ENCODE measurements around the gene ERC2.

The ERC2 gene

GRCh38 chr3:55711646-55712045, 756.6 kb downstream of the ERC2 start:
- no peak for DNase-seq (ENCODE audit: low read depth)

DNA sequence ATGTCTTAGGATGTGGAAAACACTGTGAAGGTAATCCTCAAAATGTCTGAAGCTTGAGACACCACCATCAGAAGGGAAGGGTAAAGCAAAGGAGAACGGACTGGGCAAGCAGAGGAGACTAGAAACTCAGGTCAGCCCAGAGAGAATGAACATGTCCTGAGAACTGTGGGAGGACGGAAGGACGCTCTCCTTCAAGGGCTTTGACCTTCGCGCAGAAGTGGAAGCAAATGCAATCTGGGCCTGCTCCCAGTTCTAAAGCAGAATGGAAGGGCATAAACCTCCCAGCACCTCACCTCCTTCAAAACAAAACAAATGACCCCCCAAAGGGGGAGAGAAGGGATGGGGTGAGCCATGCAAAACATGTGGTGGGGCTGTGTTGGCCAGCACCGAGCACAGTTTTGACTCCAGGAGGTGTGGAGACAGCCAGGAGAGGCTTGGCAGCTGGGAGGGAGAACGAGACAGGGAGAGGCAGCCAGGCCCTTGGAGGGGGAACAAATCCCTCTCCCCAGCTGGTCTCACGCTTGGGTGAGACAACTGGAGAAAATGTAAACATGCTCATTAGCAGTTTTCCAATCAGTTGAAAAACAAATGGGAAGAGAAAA, 758.8 kb downstream of the ERC2 start:
- no peak for DNase-seq (ENCODE audit: low read depth)

- DNase-seq (ENCODE audit: low read depth): no peak
Measured at GRCh38 chr3:55708921-55709320, 759.3 kb downstream of the ERC2 start.

- no peak for DNase-seq (ENCODE audit: low read depth)
Measured at GRCh38 chr3:55708242-55708641, 760.0 kb downstream of the ERC2 start.

GRCh38 chr3:55704521-55704920, 763.7 kb downstream of the ERC2 start:
- DNase-seq (ENCODE audit: low read depth): no peak

DNA sequence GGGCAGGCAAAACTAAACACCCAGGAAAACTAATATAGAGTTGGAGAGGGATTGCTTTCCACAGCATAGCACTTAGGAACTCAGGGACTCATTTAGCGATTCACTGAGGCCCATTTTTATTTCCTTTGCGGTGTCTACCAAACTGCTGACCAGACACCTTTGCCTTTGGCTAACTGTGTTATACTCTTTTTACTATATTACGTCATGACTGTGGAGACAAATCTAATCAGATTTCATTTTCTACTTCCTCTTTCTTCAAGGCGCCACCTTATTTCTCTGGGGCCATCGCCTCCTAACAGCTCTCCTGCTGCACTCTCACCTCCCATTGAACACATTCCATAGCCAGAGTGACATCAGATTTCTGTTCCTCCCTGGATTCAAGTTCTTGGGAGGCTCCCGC, 765.4 kb downstream of the ERC2 start:
- DNase-seq (ENCODE audit: low read depth): no peak

DNA sequence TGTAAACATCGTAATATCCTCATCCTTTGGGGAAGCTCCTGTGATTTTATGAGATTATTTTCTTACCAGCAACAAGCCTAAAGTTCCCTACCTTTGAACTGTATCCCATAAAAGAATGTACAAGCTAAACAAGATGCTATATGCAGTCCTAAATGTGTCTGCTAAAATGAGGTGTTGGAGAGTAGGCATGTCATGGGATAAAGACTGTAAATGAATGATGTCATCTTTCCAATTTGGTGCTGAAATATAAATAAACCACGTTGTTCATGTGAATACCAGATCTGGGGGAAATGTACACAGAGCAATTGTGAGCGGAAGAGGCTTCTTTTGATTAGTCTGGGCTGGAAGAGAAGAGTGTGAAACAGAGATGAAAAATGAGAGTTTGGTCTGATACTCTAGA, 766.3 kb downstream of the ERC2 start:
- DNase-seq (ENCODE audit: low read depth): no peak

GRCh38 chr3:55698831-55699230, 769.4 kb downstream of the ERC2 start:
- no peak for DNase-seq (ENCODE audit: low read depth)

DNA sequence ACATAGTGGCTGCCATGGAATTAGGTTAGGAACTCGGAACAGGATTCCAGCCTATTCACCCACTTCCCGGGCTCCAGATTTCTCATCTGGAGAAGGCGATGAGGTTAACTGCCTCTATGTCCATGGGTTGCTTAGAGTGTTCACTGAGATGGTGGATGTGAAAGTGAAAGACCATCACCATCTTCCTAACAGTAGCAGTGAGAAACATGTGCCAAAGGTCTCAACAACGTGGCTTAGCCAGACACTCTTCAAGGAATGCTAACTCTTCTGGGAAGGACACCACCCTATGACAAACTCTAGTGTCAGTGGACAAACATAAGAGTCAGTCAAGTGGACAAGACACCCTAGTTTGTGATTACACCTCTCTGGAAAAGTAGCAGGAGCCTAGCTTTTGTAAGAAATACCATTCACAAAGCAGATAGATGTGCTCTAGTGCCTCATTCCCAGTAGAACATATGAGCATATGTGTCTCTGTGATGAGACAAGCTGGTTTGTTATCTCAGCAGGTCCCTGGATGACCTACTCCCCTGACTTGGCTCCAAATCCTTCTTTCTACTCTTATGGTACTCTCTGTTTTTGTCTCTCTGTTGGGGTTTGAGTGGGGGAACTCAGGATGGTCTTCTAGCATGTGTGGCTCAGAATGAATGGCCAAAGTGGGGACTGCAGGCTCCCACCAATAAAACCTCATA, 770.9 kb downstream of the ERC2 start:
- no peak for DNase-seq (ENCODE audit: low read depth)

DNA sequence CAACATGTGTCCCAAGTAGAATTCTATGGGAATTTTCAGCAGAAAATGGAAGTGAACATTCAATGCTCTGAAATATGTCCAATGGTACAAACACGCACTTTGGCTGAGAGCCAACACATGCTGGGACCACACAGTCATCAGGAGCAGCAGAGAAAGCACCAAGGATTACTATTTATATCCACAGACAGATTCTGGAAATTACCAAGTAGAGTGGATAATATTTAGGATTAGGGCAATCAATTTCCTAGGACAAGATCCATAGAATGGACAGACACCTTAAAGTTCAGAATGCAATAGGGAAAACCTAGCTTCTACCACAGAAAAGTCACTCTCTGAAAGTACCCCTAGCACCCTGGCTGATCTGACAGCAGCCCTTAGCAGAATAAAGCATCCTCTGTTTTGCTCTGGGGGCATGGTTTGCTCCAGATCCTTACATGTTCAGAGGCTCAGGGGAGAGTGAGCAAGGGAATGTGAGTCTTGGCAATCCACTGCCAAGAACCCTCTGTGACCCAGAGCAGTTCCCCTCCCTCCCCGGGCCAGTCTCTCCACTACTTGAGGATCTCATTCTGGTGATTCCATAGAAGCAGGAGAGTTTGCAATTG, 775.2 kb downstream of the ERC2 start:
- no peak for DNase-seq (ENCODE audit: low read depth)

DNA sequence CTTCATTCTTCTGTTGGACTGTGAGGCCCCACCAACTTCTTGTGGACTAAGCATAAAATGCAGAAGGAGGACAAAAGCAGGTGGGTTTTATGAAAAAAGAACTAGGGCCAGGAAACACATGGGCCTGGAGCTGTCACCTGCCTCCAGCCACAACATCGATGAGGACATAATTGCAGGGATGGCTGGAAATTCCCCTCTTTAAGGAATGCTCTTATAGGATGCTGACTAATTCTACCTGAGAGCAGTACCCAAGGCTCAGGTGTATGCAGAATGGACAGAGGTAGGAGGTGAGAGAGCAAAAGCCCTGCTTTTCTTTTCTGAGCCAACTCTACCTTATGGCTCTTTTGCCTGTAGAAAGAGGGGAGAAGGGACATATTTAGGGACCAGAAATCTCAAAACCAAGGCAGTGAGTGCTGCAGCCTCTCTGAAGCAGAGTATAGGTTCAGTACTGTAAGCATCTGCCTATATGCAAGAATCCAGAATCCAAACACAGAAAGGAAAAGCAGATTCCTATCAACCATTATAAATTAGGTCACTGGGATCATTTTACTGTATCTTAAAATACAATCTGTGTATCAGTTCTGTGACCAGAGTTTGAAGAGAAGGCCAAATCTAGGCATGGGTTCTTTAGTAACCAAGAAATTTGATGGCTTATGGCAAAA, 775.8 kb downstream of the ERC2 start:
- no peak for DNase-seq (ENCODE audit: low read depth)

DNA sequence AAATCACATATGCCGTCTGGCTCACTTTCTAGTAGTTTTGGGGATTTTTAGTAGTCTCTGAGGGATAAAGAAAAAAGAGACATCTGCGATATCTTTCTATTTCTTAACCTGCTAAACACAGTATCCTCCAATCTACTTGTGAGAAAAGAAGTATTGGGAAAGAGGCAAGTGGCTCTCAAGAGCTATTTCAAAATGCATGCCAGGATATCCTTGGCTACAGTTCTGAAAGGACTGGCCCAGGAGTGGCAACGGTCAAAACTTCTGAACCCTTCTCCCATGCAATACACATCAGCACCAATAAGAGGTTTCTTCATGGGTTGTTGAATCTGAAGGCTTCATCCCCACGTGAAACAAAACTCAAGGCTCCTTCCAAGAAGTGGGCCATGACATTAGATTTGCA, 777.1 kb downstream of the ERC2 start:
- DNase-seq (ENCODE audit: low read depth): no peak

DNA sequence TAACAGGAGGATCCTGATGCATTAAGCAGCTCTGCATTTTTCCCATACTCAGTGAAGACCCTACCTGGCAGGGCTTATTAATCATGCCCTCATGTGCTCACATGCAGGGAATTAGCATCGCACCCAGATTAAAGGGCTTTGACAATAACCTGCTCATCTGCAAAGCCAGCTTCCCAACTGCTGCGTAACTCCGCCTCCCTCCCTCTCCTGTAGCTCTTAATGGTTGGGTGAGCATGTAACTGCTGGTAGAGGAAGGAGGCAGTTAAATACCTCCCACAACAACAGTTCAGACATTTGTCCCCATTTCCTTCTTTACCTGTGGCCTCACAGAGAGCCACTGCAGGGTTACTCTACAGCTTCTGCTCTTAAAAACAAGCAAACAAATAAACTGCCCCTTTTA, 777.5 kb downstream of the ERC2 start:
- DNase-seq (ENCODE audit: low read depth): no peak

DNA sequence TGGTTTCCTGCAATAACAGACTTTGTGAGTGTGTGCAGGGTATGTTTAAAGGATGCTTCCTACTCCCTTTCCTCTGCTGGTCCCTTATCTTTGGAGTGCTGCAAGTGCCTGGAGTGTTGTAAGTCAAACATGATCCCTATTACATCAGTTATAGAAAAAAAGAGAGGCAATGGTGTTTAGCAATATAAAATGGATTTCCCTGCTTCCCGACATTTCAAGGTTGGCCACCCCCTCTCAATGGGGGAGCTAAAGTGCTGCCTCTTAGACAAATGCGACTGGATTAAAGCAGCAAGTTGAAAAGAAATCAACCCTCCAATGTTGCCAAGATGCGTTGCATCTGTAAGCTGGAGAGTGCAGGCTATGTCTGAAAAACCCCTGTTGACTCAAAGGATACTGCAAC, 778.1 kb downstream of the ERC2 start:
- DNase-seq (ENCODE audit: low read depth): no peak

GRCh38 chr3:55688154-55688553, 780.1 kb downstream of the ERC2 start:
- no peak for DNase-seq (ENCODE audit: low read depth)

DNA sequence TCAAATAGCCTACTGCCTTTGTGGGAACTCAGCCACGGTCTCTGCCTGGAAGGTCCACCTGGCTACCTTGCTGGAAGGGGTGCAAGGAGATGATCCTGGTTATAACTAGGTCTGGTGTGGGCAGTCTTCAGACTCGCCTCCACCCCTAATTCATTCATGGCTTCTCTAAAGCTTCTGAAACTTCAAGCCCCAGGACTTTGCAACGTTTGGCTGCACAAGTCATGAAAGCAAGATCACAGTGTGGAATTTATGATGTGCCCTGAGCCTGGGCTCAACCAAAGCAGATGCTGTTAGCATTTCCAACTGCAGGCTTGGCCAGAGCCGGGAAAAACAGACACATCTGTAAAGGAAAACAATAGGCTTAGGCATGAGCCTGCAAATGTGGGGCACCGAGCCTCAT, 780.7 kb downstream of the ERC2 start:
- DNase-seq (ENCODE audit: low read depth): no peak

GRCh38 chr3:55686426-55687254, 781.6 kb downstream of the ERC2 start:
- no peak for DNase-seq (ENCODE audit: low read depth)

DNA sequence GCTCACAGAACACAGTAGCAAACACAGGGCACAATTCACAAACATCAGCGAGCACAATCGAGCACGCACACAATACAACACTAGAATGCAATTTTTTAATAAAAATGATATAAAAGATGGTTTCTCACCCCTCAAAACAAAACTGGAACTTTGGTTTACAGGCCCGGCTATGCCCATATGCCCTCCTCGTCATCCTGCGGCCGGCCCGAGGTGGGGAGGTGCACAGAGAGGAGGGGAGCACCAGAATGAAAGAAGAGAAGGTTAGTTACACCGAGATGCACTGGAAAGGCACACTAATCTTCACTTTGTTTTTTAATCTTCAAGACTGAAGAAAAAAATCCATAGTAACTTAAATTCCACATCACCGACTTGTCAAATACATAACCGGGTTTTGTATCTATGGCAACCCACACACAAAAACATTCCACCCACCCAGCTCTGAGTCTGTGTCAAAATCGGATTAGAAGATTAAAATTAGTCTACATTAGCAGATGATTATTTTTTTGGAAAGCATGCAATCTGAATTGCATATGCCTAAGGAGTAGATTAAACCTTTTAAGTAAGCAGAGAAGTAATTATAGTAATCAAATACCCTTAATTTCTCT, 784.5 kb downstream of the ERC2 start:
- no peak for DNase-seq (ENCODE audit: low read depth)

DNA sequence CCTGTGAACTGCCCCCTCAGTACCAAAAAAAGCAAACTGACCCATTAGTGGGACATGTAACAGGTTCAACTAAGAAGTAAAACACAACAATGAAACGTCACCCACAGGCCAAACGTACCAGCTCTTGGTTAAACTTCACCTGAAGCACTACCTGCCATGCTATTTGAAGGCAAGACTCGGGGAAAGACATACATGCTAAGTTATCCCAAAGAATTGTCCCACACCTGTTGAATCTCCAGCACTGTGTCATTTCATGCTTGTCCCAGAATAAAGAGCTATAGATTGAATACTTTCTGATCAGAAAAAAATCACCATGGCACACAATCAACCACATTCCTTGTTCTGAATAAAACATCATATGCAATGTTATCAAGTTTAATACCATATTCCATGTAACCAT, 785.8 kb downstream of the ERC2 start:
- no peak for DNase-seq (ENCODE audit: low read depth)

GRCh38 chr3:55678546-55679216, 789.6 kb downstream of the ERC2 start:
- no peak for DNase-seq (ENCODE audit: low read depth)

- DNase-seq (ENCODE audit: low read depth): no peak
Measured at GRCh38 chr3:55676643-55677042, 791.6 kb downstream of the ERC2 start.

All from stimulated activated CD8-positive, alpha-beta memory T cell treated with anti-CD3 and anti-CD28 coated beads, Interleukin-4, amount 100 ng/mL, for 24 hours (primary cell).